ENCODE data around the gene GRIA1.

The GRIA1 gene

DNA sequence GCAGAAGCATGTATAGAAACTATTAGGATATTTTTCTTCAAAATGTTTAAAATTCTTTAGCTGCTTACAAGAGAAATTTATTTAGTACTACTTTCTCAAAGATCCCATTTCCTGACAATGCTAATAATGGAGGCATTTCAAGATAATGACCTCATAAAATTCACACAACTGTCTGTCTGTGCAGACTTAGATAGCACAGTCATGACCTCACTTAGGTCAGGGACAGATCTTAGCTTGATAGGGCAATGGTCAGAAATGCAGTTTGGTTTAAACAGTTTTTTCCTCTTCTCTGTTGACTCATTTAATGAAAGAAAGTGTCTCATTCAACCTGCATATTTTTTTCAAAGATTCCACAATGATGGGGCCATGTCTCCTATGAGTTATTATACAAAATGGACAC is 128.4 kb downstream of the GRIA1 start:
- TF ChIP-seq REST (IDR thresholded peaks at IDR 0.05; ENCODE audit: insufficient read depth in 1 of 2, low read depth in 2 of 2, low read length in 2 of 2): no peak
- TF ChIP-seq SIN3A (IDR thresholded peaks at IDR 0.05; ENCODE audit: borderline replicate concordance, insufficient read depth, low read length): no peak
- no peak for TF ChIP-seq TAF1 (IDR thresholded peaks at IDR 0.05; ENCODE audit: borderline replicate concordance, insufficient read depth, low read length)
- TF ChIP-seq FOXP2 (optimal IDR thresholded peaks at IDR 0.05; ENCODE audit: borderline replicate concordance, extremely low read depth, extremely low read length, insufficient read depth): no peak
- no peak for TF ChIP-seq POLR2AphosphoS5 (IDR thresholded peaks at IDR 0.05; ENCODE audit: low read depth, low read length)

- TF ChIP-seq TAF1 (IDR thresholded peaks at IDR 0.05; ENCODE audit: borderline replicate concordance, insufficient read depth, low read length) (no peak), POLR2AphosphoS5 (IDR thresholded peaks at IDR 0.05; ENCODE audit: low read depth, low read length) (no peak), SIN3A (IDR thresholded peaks at IDR 0.05; ENCODE audit: borderline replicate concordance, insufficient read depth, low read length) (no peak), FOXP2 (optimal IDR thresholded peaks at IDR 0.05; ENCODE audit: borderline replicate concordance, extremely low read depth, extremely low read length, insufficient read depth) (no peak), REST (IDR thresholded peaks at IDR 0.05; ENCODE audit: insufficient read depth in 1 of 2, low read depth in 2 of 2, low read length in 2 of 2) (no peak)
These were observed 129.3 kb downstream of the GRIA1 start for GRCh38 chr5:153619771-153620170.

DNA sequence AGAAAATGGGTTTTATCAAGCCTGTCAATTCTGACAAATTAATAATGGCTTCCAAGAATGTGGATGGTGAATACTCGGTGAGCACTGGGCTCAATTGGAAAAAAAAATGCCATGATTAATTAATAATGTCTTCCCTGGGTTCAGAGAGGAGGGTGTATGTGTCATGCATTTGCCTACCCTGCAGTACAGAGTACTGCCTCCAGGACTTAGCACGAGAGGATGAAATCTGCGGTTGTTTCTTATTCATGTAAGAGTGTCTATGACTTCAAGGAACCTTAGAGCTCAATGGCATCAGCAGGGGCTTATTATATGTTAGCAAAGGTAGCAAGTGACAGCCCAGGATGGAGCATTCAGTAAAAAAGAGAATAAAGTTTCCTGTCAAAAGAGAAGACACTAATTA is 132.7 kb downstream of the GRIA1 start:
- TF ChIP-seq TAF1 (IDR thresholded peaks at IDR 0.05; ENCODE audit: borderline replicate concordance, insufficient read depth, low read length) (no peak), FOXP2 (optimal IDR thresholded peaks at IDR 0.05; ENCODE audit: borderline replicate concordance, extremely low read depth, extremely low read length, insufficient read depth) (no peak), POLR2AphosphoS5 (IDR thresholded peaks at IDR 0.05; ENCODE audit: low read depth, low read length) (no peak), SIN3A (IDR thresholded peaks at IDR 0.05; ENCODE audit: borderline replicate concordance, insufficient read depth, low read length) (no peak), REST (IDR thresholded peaks at IDR 0.05; ENCODE audit: insufficient read depth in 1 of 2, low read depth in 2 of 2, low read length in 2 of 2) (no peak)

DNA sequence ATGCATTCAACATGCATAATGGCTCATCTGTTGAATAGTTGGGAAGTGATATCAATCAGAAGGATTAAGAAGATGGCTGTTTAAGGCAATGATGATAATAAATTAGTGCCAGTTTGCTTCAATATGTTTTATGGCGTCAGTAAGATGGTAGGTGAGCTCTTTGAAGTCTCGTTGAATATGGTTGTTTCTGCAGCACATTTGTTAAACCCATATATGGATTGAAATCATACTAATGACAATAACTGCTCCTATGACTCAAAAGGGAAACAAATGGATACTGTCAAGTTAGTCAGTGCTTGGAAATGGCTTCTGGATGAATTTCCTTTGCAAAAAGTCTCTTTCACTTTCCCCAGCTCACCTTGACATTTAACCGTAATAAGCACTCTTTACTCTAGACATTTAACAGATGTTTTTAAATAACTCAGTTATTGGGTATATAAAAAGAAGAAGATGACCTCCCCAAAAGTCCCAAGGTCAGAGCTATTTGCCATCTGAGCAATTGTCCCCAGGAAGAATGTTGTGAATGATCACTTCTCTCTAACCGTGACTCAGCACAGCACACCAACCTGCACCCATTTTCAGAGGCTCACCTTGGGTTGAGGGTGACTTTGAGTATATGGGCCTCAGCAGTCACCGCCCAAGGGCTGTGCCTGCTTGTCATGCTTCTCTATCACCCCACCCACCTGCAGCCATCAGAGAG is 133.4 kb downstream of the GRIA1 start:
- TF ChIP-seq TAF1 (IDR thresholded peaks at IDR 0.05; ENCODE audit: borderline replicate concordance, insufficient read depth, low read length): no peak
- TF ChIP-seq POLR2AphosphoS5 (IDR thresholded peaks at IDR 0.05; ENCODE audit: low read depth, low read length): no peak
- TF ChIP-seq FOXP2 (optimal IDR thresholded peaks at IDR 0.05; ENCODE audit: borderline replicate concordance, extremely low read depth, extremely low read length, insufficient read depth): no peak

DNA sequence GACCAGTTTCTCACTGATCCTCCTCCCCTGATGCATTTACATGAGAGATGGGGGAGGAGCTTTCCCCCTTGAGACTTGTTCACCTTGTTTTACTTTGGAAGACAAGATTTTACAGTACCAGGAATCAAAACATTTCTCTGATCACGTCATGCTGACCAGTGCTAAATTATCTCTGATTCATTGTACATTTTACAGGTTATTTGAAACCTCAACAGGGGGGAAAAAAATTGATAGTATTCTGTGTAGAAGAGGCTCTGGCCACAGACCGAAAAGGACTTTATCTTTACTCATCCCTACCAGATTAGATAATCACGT is 133.9 kb downstream of the GRIA1 start:
- no peak for TF ChIP-seq SIN3A (IDR thresholded peaks at IDR 0.05; ENCODE audit: borderline replicate concordance, insufficient read depth, low read length)
- no peak for TF ChIP-seq POLR2AphosphoS5 (IDR thresholded peaks at IDR 0.05; ENCODE audit: low read depth, low read length)
- no peak for TF ChIP-seq FOXP2 (optimal IDR thresholded peaks at IDR 0.05; ENCODE audit: borderline replicate concordance, extremely low read depth, extremely low read length, insufficient read depth)
- TF ChIP-seq REST (IDR thresholded peaks at IDR 0.05; ENCODE audit: insufficient read depth in 1 of 2, low read depth in 2 of 2, low read length in 2 of 2): no peak
- no peak for TF ChIP-seq TAF1 (IDR thresholded peaks at IDR 0.05; ENCODE audit: borderline replicate concordance, insufficient read depth, low read length)

Measured in PFSK-1 (cell line).